ENCODE data around the gene DCTN2.

DCTN2 gene

GRCh38 chr12:57485695-57486094 lies 61.3 kb downstream of the DCTN2 start:
- DNase-seq = no peak

GRCh38 chr12:57483466-57483865 lies 63.5 kb downstream of the DCTN2 start:
- DNase-seq = no peak

GRCh38 chr12:57481671-57482070 lies 65.3 kb downstream of the DCTN2 start:
- no peak for DNase-seq
